Heart left ventricle (tissue), 13 donors: ENCODE data around the gene BMP10.

ENCODE experiments used
- CTCF ChIP-seq, 12 donors: fragments of 200-600 bp; sonication (generic) in 4 of 12; IDR thresholded peaks; one replicate each; pipeline versions ENCODE4 v1.5.0 to v1.8.0; 2018 to 2022; ENCODE audit warnings: antibody characterized with exemption in 12 of 12, mild to moderate bottlenecking in 5 of 12
- POLR2A ChIP-seq, 2 donors: fragments of 450-650 bp; IDR thresholded peaks; one replicate each; pipeline ENCODE4 v1.6.1; 2017; ENCODE audit warnings: antibody characterized with exemption in 2 of 2, mild to moderate bottlenecking in 2 of 2, moderate library complexity in 2 of 2
- donor health status: ischemic (EF 13 %, LVEDD 7.1; RV severe dilation, severe dysfunction).
- donor health status: DM: no; HTN: yes; CAD: no.
- donor health status: DM: no; HTN: no; CAD: no.
- donor health status: ischemic (EF 25% LVEDD 6.9; RV normal size, moderate dysfunction).
- donor health status: ischemic (EF 25% LVEDD 5.7; RV mildly dilated, moderate dysfunction).
- donor health status: ischemic (EF 35%, LVEDD 5.7; RV mildly dilated, moderate dysfunction).
- donor health status: nonischemic (EF 11% LVEDD 7.7; RV severe dilation, severe dysfunction).
- donor health status: DM: yes; HTN: yes; CAD: no.
- donor health status: PGD.
- donor health status: ischemic (EF 29% LVEDD 5.4; RV normal size, mild dysfunction).
- donor health status: nonischemic (EF 23%, LVEDD 6.1; RV moderate dilation, normal function).

- TF ChIP-seq CTCF (IDR thresholded peaks at IDR 0.05) (no peak), POLR2A (IDR thresholded peaks at IDR 0.05) (no peak)
Measured at GRCh38 chr2:68885811-68886075, 14.5 kb upstream of the BMP10 start.
